Psoas muscle (tissue), 8 donors: ENCODE data around the gene TNIP3. TPM values are rescaled to one million over a fixed set of nuclear protein-coding genes. Genes with fewer than 3 reads are reported as not detected.

Experiments
- ATAC-seq, 4 donors: fragments of 200-7000 bp; cut with Tn5 transposase; one replicate each; pipeline ENCODE4 v1.9.1; 2020; ENCODE audit warnings: moderate library complexity in 3 of 4, mild to moderate bottlenecking in 2 of 4
- DNase-seq, 2 donors: peaks; one replicate each; pipeline ENCODE4 v3.0.0-alpha.2; 2020
- H3K27ac ChIP-seq: fragments of 200-600 bp; one replicate; pipeline ENCODE4 v1.8.0; 2022
- H3K27me3 ChIP-seq, 3 donors: fragments of 200-600 bp in 1 of 3; one replicate each; pipeline versions ENCODE4 v1.6.1 to v1.8.0; 2013 to 2022; ENCODE audit warnings: low read length in 2 of 3, mild to moderate bottlenecking in 2 of 3, moderate library complexity in 1 of 3; ENCODE audit not compliant: insufficient read depth in 3 of 3
- H3K36me3 ChIP-seq, 2 donors: fragments of 200-600 bp in 1 of 2; one replicate each; pipeline versions ENCODE4 v1.6.1 to v1.8.0; 2013 to 2022; ENCODE audit warnings: low read depth in 1 of 2, mild to moderate bottlenecking in 1 of 2, moderate library complexity in 1 of 2; ENCODE audit not compliant: insufficient read depth in 1 of 2
- H3K4me1 ChIP-seq: fragments of 200-600 bp; one replicate; pipeline ENCODE4 v1.8.0; 2022
- H3K4me3 ChIP-seq: fragments of 200-600 bp; one replicate; pipeline ENCODE4 v1.8.0; 2022; ENCODE audit warnings: mild to moderate bottlenecking
- H3K9me3 ChIP-seq: fragments of 200-600 bp; one replicate; pipeline ENCODE4 v1.8.0; 2022
- WGBS, 3 donors: extraction: QIAGEN DNeasy Blood & Tissue Kit; methylation state at CpG; one replicate each; pipeline versions ENCODE4 v1.1.6 to v1.1.7; 2013; 5-methylcytosine and 5-hydroxymethylcytosine counted together
- intact Hi-C, 2 donors: fragments of 100-400 bp; cut with DNase I; formaldehyde crosslinking; loops; one replicate each; pipeline versions ENCODE4 v1.11.0 to v1.14.2; 2022
- polyA plus RNA-seq, 3 donors: library from polyadenylated mRNA; stranded (reverse); fragments of 200-250 nt; gene quantifications; one replicate each; pipeline ENCODE4 v1.2.3, GENCODE V29; 2013
- total RNA-seq, 4 donors: library from RNA; stranded (reverse); fragmentation: NEBNext Ultra II Directional in 2 of 4; extraction: Animal tissue kit (Norgen Biotek cat#: 25700) in 2 of 4; gene quantifications; one replicate each; pipeline versions ENCODE4 v1.2.1 to v1.2.4, GENCODE V29; 2021 to 2023
- TF ChIP-seq, protein P1 (sequence below): fragments of 200-600 bp; IDR thresholded peaks from one replicate; pipeline ENCODE4 v1.8.0; 2022; ENCODE audit warnings: antibody characterized with exemption
- donor health status: healthy with polysubstance abuse.
- donor health status: DM: no; HTN: no; CAD: no; lungs with moderate emphysema.
- donor health status: Bipolar disorder and iron deficiency.
- donor health status: healthy.
- donor health status: DM: yes; HTN: yes; CAD: no.
- donor health status: DM: no; HTN: no; CAD: no.
- donor health status: DM: no; HTN: no; CAD: no.
- donor health status: DM: yes; HTN: yes; CAD: no.

The TNIP3 gene
- total and polyA plus RNA-seq, 7 donors = not detected

DNA sequence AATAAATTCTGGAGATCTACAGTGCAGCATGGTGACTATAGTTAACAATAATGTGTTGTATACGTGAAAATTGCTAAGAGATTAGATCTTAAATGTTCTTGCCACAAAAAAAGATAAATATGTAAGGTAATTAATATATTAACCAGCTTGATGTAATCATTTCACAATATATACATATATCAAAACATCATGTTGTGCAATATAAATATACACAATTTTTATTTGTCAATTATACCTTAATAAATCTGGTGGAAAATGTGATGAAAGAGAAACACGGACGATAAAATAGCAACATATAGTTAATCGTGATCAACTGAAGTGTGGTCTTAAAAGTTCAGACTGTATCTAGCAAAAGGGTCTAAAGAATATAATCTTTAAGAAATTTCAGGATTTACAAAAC is 75.3 kb downstream of the TNIP3 start:
- no peak overlapping the region for H3K27ac ChIP-seq
- no peaks in the 10 kb centered on the region for H3K4me1 ChIP-seq
- DNase-seq (no peak), ATAC-seq (no peak)
- H3K36me3 ChIP-seq = no peaks in the 10 kb centered on the region
- intact Hi-C loops = no loop called here
- no peaks in the 10 kb centered on the region for H3K9me3 ChIP-seq
- no peaks in the 10 kb centered on the region for H3K27me3 ChIP-seq
- no peak overlapping the region for H3K4me3 ChIP-seq
- 87 to 92% (median 89%) methylated on average over 4 of the region's 4 CpGs for WGBS, 3 donors
- TF ChIP-seq, protein P1, sequence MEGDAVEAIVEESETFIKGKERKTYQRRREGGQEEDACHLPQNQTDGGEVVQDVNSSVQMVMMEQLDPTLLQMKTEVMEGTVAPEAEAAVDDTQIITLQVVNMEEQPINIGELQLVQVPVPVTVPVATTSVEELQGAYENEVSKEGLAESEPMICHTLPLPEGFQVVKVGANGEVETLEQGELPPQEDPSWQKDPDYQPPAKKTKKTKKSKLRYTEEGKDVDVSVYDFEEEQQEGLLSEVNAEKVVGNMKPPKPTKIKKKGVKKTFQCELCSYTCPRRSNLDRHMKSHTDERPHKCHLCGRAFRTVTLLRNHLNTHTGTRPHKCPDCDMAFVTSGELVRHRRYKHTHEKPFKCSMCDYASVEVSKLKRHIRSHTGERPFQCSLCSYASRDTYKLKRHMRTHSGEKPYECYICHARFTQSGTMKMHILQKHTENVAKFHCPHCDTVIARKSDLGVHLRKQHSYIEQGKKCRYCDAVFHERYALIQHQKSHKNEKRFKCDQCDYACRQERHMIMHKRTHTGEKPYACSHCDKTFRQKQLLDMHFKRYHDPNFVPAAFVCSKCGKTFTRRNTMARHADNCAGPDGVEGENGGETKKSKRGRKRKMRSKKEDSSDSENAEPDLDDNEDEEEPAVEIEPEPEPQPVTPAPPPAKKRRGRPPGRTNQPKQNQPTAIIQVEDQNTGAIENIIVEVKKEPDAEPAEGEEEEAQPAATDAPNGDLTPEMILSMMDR = no peak

Other genes starting within 250 kb of the TNIP3 start
- gene PRDM5, start 241.6 kb downstream of the TNIP3 start, total RNA-seq = 1 to 10 TPM; 2.2 to 3.4 (median 2.6) TPM
- gene PRDM5, start 241.6 kb downstream of the TNIP3 start, polyA plus RNA-seq = under 1 TPM; 0.56 to 0.96 (median 0.96) TPM
- gene NDNF, start 91.8 kb downstream of the TNIP3 start, total RNA-seq = 1 to 10 TPM; 2.1 to 7.6 (median 5.5) TPM
- 1 to 10 TPM; 2.5 to 3.4 (median 3.0) TPM for gene NDNF, start 91.8 kb downstream of the TNIP3 start, polyA plus RNA-seq
- gene QRFPR, start 216.7 kb upstream of the TNIP3 start, total RNA-seq = under 1 TPM in 2 of 4 donors, not detected in 2; 0.20 to 0.45 TPM
- gene QRFPR, start 216.7 kb upstream of the TNIP3 start, polyA plus RNA-seq = under 1 TPM in 2 of 3 donors, not detected in 1; 0.06 to 0.08 TPM